GM12878 (cell line): Measurements from ENCODE around the gene GPSM1.

ENCODE experiments used
- MTA2 ChIP-seq: fragments of 450-650 bp; IDR thresholded peaks from 2 replicates; pipeline ENCODE4 v1.6.1; 2016; ENCODE audit warnings: low read depth, mild to moderate bottlenecking, moderate library complexity
- MXI1 ChIP-seq: fragments of 150-350 bp; IDR thresholded peaks from 2 replicates; pipeline ENCODE4 v1.6.1; 2011; ENCODE audit warnings: low read depth, mild to moderate bottlenecking, inconsistent platforms, low read length, improper control_type of control experiment
- SMC3 ChIP-seq: IDR thresholded peaks from 2 replicates; pipeline ENCODE4 v1.6.1; 2011; ENCODE audit warnings: low read length, improper control_type of control experiment, borderline replicate concordance

DNA sequence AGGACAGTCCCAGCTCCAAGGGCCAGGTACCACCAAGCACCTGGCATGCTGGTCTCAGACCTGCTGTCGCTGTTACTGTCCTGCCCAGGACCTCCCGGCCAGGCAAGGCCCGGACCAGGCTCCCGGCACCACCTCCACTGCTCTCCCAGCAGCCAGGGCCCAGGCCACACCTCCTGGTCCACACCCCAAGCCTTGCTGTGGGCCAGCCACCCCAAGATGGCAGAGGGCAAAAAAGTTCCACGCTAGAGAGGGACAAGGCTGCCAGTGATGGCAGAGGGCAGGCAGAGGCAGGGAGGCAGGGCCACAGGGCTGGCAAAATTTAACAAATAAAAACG is 35.1 kb downstream of the GPSM1 start:
- TF ChIP-seq SMC3 (no peak), MTA2 (no peak), MXI1 (no peak)
